IMR-90 (cell line): ENCODE measurements around the gene KLHL30. TPM values are rescaled to one million over a fixed set of nuclear protein-coding genes. Genes with fewer than 3 reads are reported as not detected.
A peak's percentile ranks its signal among the peaks of the same experiment; 100 is the strongest.

ENCODE experiments used
- ATAC-seq: fragments of 200-7000 bp; cut with Tn5 transposase; 2 replicates; pipeline ENCODE4 v1.9.1; 2020; ENCODE audit warnings: low read depth, mild to moderate bottlenecking, moderate library complexity
- BruUV-seq: library from RNA; stranded (reverse); fragments of 400-500 nt; replicated peaks from 2 replicates; lab custom pipeline; 2021; lab: Mats Ljungman, UMichigan
- CTCF ChIA-PET: fragments of 300-600 bp; formaldehyde crosslinking; extraction: SDS; loops from one replicate; lab custom pipeline; 2021; ENCODE audit warnings: antibody characterized with exemption; lab: Yijun Ruan, JAX
- POLR2A ChIA-PET: fragments of 300-600 bp; sonication (Branson Sonifier 250); formaldehyde crosslinking; loops from one replicate; lab custom pipeline; 2022; ENCODE audit warnings: antibody characterized with exemption; ENCODE audit not compliant: unreplicated experiment; lab: Charles Lee
- DNase-seq: peaks from one replicate; pipeline ENCODE4 v3.0.0; 2013
- H2AFZ ChIP-seq: replicated peaks from 2 replicates; pipeline ENCODE3; 2013; ENCODE audit warnings: low read length, mild to moderate bottlenecking; ENCODE audit not compliant: poor library complexity
- H2AK5ac ChIP-seq: 2 replicates; pipeline ENCODE4 v1.6.1; 2013; ENCODE audit warnings: low read depth, low read length, inconsistent platforms
- H2AK9ac ChIP-seq: replicated peaks from 2 replicates; pipeline ENCODE3; 2013; ENCODE audit warnings: mild to moderate bottlenecking, low read depth, low read length, moderate library complexity; ENCODE audit not compliant: poor library complexity
- H2BK120ac ChIP-seq: 2 replicates; pipeline ENCODE4 v1.6.1; 2013; ENCODE audit warnings: low read depth, low read length, inconsistent platforms
- H2BK15ac ChIP-seq: 3 replicates; pipeline ENCODE4 v1.6.1; 2013; ENCODE audit warnings: low read depth, low read length, inconsistent platforms
- H2BK20ac ChIP-seq: 2 replicates; pipeline ENCODE4 v1.6.1; 2013; ENCODE audit warnings: low read depth, mild to moderate bottlenecking, inconsistent platforms, low read length, moderate library complexity
- H2BK5ac ChIP-seq: 2 replicates; pipeline ENCODE4 v1.6.1; 2013; ENCODE audit warnings: mild to moderate bottlenecking, low read depth, low read length, inconsistent platforms; ENCODE audit not compliant: poor library complexity, severe bottlenecking
- H3K14ac ChIP-seq: replicated peaks from 2 replicates; pipeline ENCODE4 v1.6.1; 2013; ENCODE audit warnings: low read depth, low read length, inconsistent platforms
- H3K18ac ChIP-seq: 2 replicates; pipeline ENCODE4 v1.6.1; 2013; ENCODE audit warnings: low read depth, low read length, control low read depth
- H3K23ac ChIP-seq: 2 replicates; pipeline ENCODE4 v1.6.1; 2013; ENCODE audit warnings: low read depth, low read length, inconsistent platforms
- H3K27ac ChIP-seq: 2 replicates; pipeline ENCODE4 v1.5.1; 2013; ENCODE audit warnings: mild to moderate bottlenecking, control low read depth, low read length; ENCODE audit not compliant: insufficient read depth
- H3K27me3 ChIP-seq: 2 replicates; pipeline ENCODE4 v1.6.1; 2013; ENCODE audit warnings: low read length; ENCODE audit not compliant: control insufficient read depth, insufficient read depth
- H3K36me3 ChIP-seq: 2 replicates; pipeline ENCODE4 v1.6.1; 2013; ENCODE audit warnings: low read length, mixed read lengths; ENCODE audit not compliant: control insufficient read depth, insufficient read depth
- H3K4ac ChIP-seq: 2 replicates; pipeline ENCODE4 v1.6.1; 2013; ENCODE audit warnings: low read depth, low read length, inconsistent platforms
- H3K4me1 ChIP-seq: 2 replicates; pipeline ENCODE4 v1.6.1; 2013; ENCODE audit warnings: low read length, mixed read lengths; ENCODE audit not compliant: control insufficient read depth, insufficient read depth
- H3K4me2 ChIP-seq: 2 replicates; pipeline ENCODE4 v1.6.1; 2013; ENCODE audit warnings: low read depth, mild to moderate bottlenecking, control low read depth, low read length, moderate library complexity
- H3K4me3 ChIP-seq: 2 replicates; pipeline ENCODE4 v1.5.1; 2013; ENCODE audit warnings: low read depth, mild to moderate bottlenecking, control low read depth, low read length, moderate library complexity; ENCODE audit not compliant: insufficient read depth
- H3K56ac ChIP-seq: 2 replicates; pipeline ENCODE4 v1.6.1; 2013; ENCODE audit warnings: low read length, inconsistent platforms; ENCODE audit not compliant: insufficient read depth; ENCODE audit errors: extremely low read depth
- H3K79me1 ChIP-seq, 2 experiments: 2 replicates each; pipeline ENCODE4 v1.6.1; 2013; ENCODE audit warnings: low read length in 2 of 2, inconsistent platforms in 1 of 2, low read depth in 1 of 2
- H3K9ac ChIP-seq: 2 replicates; pipeline ENCODE4 v1.6.1; 2013; ENCODE audit warnings: low read depth, low read length, control low read depth
- H3K9me1 ChIP-seq: 2 replicates; pipeline ENCODE4 v1.6.1; 2013; ENCODE audit warnings: low read length, inconsistent platforms; ENCODE audit not compliant: insufficient read depth
- H3K9me3 ChIP-seq: 2 replicates; pipeline ENCODE4 v1.6.1; 2013; ENCODE audit warnings: low read length; ENCODE audit not compliant: control insufficient read depth, insufficient read depth
- H4K20me1 ChIP-seq: 2 replicates; pipeline ENCODE4 v1.6.1; 2013; ENCODE audit warnings: low read length, inconsistent platforms; ENCODE audit not compliant: insufficient read depth
- H4K5ac ChIP-seq: 2 replicates; pipeline ENCODE4 v1.6.1; 2013; ENCODE audit warnings: mild to moderate bottlenecking, low read depth, low read length, control low read depth
- H4K8ac ChIP-seq, 2 experiments: 2 replicates each; pipeline ENCODE4 v1.6.1; 2013; ENCODE audit warnings: low read depth in 2 of 2, low read length in 2 of 2, control low read depth in 1 of 2, inconsistent platforms in 1 of 2
- H4K91ac ChIP-seq: 2 replicates; pipeline ENCODE4 v1.6.1; 2013; ENCODE audit warnings: low read depth, low read length, inconsistent platforms; ENCODE audit not compliant: insufficient read depth
- BHLHE40 ChIP-seq: fragments of 150-350 bp; IDR thresholded peaks from 2 replicates; pipeline ENCODE4 v1.6.1; 2016; ENCODE audit warnings: mild to moderate bottlenecking, low read depth, low read length
- CEBPB ChIP-seq: IDR thresholded peaks from 2 replicates; pipeline ENCODE4 v1.6.1; 2012; ENCODE audit warnings: low read depth, low read length, improper control_type of control experiment
- ELK1 ChIP-seq: fragments of 150-350 bp; IDR thresholded peaks from 2 replicates; pipeline ENCODE4 v1.6.1; 2016; ENCODE audit warnings: low read depth, mild to moderate bottlenecking, low read length, moderate library complexity, borderline replicate concordance
- MAFK ChIP-seq: IDR thresholded peaks from 2 replicates; pipeline ENCODE4 v1.6.1; 2012; ENCODE audit warnings: low read depth, low read length, improper control_type of control experiment
- MXI1 ChIP-seq: IDR thresholded peaks from 2 replicates; pipeline ENCODE4 v1.6.1; 2012; ENCODE audit warnings: low read depth, mild to moderate bottlenecking, low read length, moderate library complexity, borderline replicate concordance
- POLR2A ChIP-seq: IDR thresholded peaks from 2 replicates; pipeline ENCODE4 v1.6.1; 2012; ENCODE audit warnings: mild to moderate bottlenecking, low read depth, low read length
- RAD21 ChIP-seq: IDR thresholded peaks from 2 replicates; pipeline ENCODE4 v1.6.1; 2012; ENCODE audit warnings: low read length, improper control_type of control experiment
- RFX5 ChIP-seq: IDR thresholded peaks from 2 replicates; pipeline ENCODE4 v1.8.0; 2012; ENCODE audit warnings: low read depth, mild to moderate bottlenecking, low read length, moderate library complexity
- WGBS, 2 experiments: methylation state at CpG; one replicate each; pipeline versions ENCODE4 v1.1.5 to v1.1.7; 2013; ENCODE audit warnings: missing lambda C conversion rate in 2 of 2; ENCODE audit not compliant: insufficient read length in 1 of 2; ENCODE audit errors: extremely low coverage in 2 of 2; 5-methylcytosine and 5-hydroxymethylcytosine counted together
- dilution Hi-C: fragments of 300-500 bp; cut with HindIII; formaldehyde crosslinking; loops from one replicate; pipeline ENCODE4 v1.14.3; 2018; ENCODE audit warnings: low sequenced_read_pairs; ENCODE audit not compliant: unreplicated experiment
- in situ Hi-C: fragments of 300-500 bp; cut with MboI; formaldehyde crosslinking; loops from 3 replicates; pipeline ENCODE4 v1.14.3; 2019; ENCODE audit warnings: low sequenced_read_pairs, inconsistent platforms, mixed read lengths
- intact Hi-C: fragments of 100-400 bp; cut with micrococcal nuclease; formaldehyde crosslinking; loops from 2 replicates; pipeline ENCODE4 v1.10.0; 2022
- polyA plus RNA-seq, 3 experiments: library from polyadenylated mRNA; depleted of rRNA; stranded (reverse); fragments of >200 nt; gene quantifications; 2 replicates each; pipeline ENCODE4 v1.2.3, GENCODE V29; 2012; ENCODE audit warnings: low replicate concordance in 1 of 3
- total RNA-seq: library from RNA; depleted of rRNA; stranded (reverse); fragments of >200 nt; gene quantifications from 2 replicates; pipeline ENCODE4 v1.2.3, GENCODE V29; 2012

KLHL30 gene
- total and polyA plus RNA-seq, 2 of the 4 experiments (the other 2 are of a cell fraction), result under 0.01 to 0.03 TPM

GRCh38 chr2:238145851-238146250 is 7.4 kb downstream of the KLHL30 start (continued):
- TF ChIP-seq BHLHE40 (no peak), MXI1 (no peak)

- no peak overlapping the region for H2BK5ac ChIP-seq
- ChIA-PET POLR2A (no interaction called here), CTCF (interaction anchor here (0.6 kb wide), 1 partner anchor 116 kb away, joined by 5 read pairs; no protein-coding TSS in a partner anchor)
- no peak for DNase-seq
- no peak overlapping the region for H3K27ac ChIP-seq
- no peak overlapping the region for H3K23ac ChIP-seq
- H4K20me1 ChIP-seq, result no peaks in the 10 kb centered on the region
- no peak overlapping the region for H3K56ac ChIP-seq
- H4K91ac ChIP-seq, result 0 out of 2 replicates have a peak overlapping the region, but pooled peaks have one; percentile 15
- H3K27me3 ChIP-seq, result no peaks in the 10 kb centered on the region
- H2AK9ac ChIP-seq, result no peak overlapping the region
- H3K18ac ChIP-seq, result no peak overlapping the region
- H2AFZ ChIP-seq, result no peak overlapping the region
- no peaks in the 10 kb centered on the region for H3K36me3 ChIP-seq
- no peak overlapping the region for H3K9ac ChIP-seq
- H3K9me3 ChIP-seq, result no peaks in the 10 kb centered on the region
- peaks cover 12% of the 10 kb centered on the region for H3K4me1 ChIP-seq
- 0 out of 2 replicates have a peak overlapping the region, but pooled peaks have one; percentile 15 for H2BK120ac ChIP-seq
- no peak overlapping the region for H2BK20ac ChIP-seq
- dilution Hi-C loops (no loop called here), intact Hi-C loops (no loop called here), in situ Hi-C loops (no loop called here)
- ATAC-seq, result no peak
- no peak overlapping the region for H2AK5ac ChIP-seq
- H3K4ac ChIP-seq, result no peak overlapping the region
- TF ChIP-seq MXI1 (no peak), POLR2A (no peak), CEBPB (no peak), MAFK (no peak), RFX5 (no peak), RAD21 (no peak), ELK1 (no peak)
- no peak overlapping the region for H3K4me2 ChIP-seq
- no peak overlapping the region for H4K5ac ChIP-seq
- no peaks in the 10 kb centered on the region for H3K79me1 ChIP-seq
- 100% methylated on average over 2 of the region's 13 CpGs; no CpG with 5 or more reads in 1 of the 2 experiments for WGBS, 2 experiments
- H2BK15ac ChIP-seq, result no peak overlapping the region
- 0 out of 2 replicates have a peak, but pooled peaks cover 10% of the 10 kb centered on the region for H3K9me1 ChIP-seq
- H3K14ac ChIP-seq, result no peak overlapping the region
- BruUV-seq, result no TSS peak
- H3K4me3 ChIP-seq, result no peak overlapping the region
- H4K8ac ChIP-seq, result no peak overlapping the region
These were observed 8.5 kb downstream of the KLHL30 start for GRCh38 chr2:238146884-238147544.
